ENCODE data around the gene SETD6. TPM values are rescaled to one million over a fixed set of nuclear protein-coding genes. Genes with fewer than 3 reads are reported as not detected.

Gene SETD6
- 10 to 100 TPM; 37.2 to 42.3 TPM for total RNA-seq
- 26.0 TPM for polyA plus RNA-seq (2013, experiment 1 of 2)
- 21.5 TPM for polyA plus RNA-seq (2013, experiment 2 of 2)
- long read RNA-seq, experiment 1, partial matches to known transcripts, result 0 of 13 reads
- long read RNA-seq, experiment 1, other reads (novel, unspliced or antisense), result 7 of 13 reads
- long read RNA-seq, experiment 2, transcript SETD6-201 (8 exons, 1,553 nt), result major isoform, 5 of 14 reads
- long read RNA-seq, experiment 2, transcript SETD6-202 (9 exons, 2,042 nt), result major isoform, 5 of 14 reads
- long read RNA-seq, experiment 2, partial matches to known transcripts, result 0 of 14 reads
- long read RNA-seq, experiment 2, other reads (novel, unspliced or antisense), result 2 of 14 reads
- long read RNA-seq, experiment 3, transcript SETD6-202 (9 exons, 2,042 nt), result major isoform, 44 of 86 reads
- long read RNA-seq, experiment 3, transcript SETD6-201 (8 exons, 1,553 nt), result minor isoform, 11 of 86 reads
- long read RNA-seq, experiment 3, partial matches to known transcripts, result 12 of 86 reads
- long read RNA-seq, experiment 3, other reads (novel, unspliced or antisense), result 17 of 86 reads
- long read RNA-seq, experiment 4, transcript SETD6-202 (9 exons, 2,042 nt), result major isoform, 7 of 13 reads
- long read RNA-seq, experiment 4, partial matches to known transcripts, result 2 of 13 reads
- long read RNA-seq, experiment 4, other reads (novel, unspliced or antisense), result 2 of 13 reads

GRCh38 chr16:58515125-58515870 is at the start of gene SETD6:
SETD6 (plus strand) TSS chr16:58515517; CDS start chr16:58515538, 21 bp downstream.
- Histone ChIP-seq H3K9me3 (ENCODE audit: control insufficient read depth, low read length) (no peaks in the 10 kb centered on the region), H3K9ac (ENCODE audit: extremely low read depth, low read length, poor library complexity, severe bottlenecking) (peak within 1 kb of the TSS; percentile 82), H3K27me3 (ENCODE audit: control insufficient read depth, insufficient read depth, low read length, poor library complexity, severe bottlenecking) (no peaks in the 10 kb centered on the region), H3K4me1 (ENCODE audit: control insufficient read depth, insufficient read depth, low read length) (peaks cover 5% of the 10 kb centered on the region), H3K36me3 (ENCODE audit: control insufficient read depth, insufficient read depth, low read length) (peaks cover 53% of the 10 kb centered on the region), H3K27ac (ENCODE audit: low read depth, low read length) (peak within 1 kb of the TSS; percentile 72), H3K4me3 (ENCODE audit: low read length) (peak within 1 kb of the TSS; percentile 92)
- Mint-ChIP-seq H3K27me3 (ENCODE audit: insufficient read depth) (no peaks in the 10 kb centered on the region), H3K27ac (peak within 1 kb of the TSS; percentile 98), H3K4me3 (peak within 1 kb of the TSS; percentile 89), H3K9me3 (no peaks in the 10 kb centered on the region), H3K36me3 (ENCODE audit: low read depth) (peaks cover 43% of the 10 kb centered on the region), H3K4me1 (peaks cover 16% of the 10 kb centered on the region)
- DNase-seq, result peak; percentile 95
- peak; percentile 49 for TF ChIP-seq CTCF (conservative IDR thresholded peaks at IDR 0.05)
- WGBS, 2 experiments (ENCODE audit: insufficient coverage in 1 of 2, insufficient read length in 1 of 2), result 1% methylated on average over 34 to 80 of the region's 80 CpGs

GRCh38 chr16:58465817-58466216 is 49.5 kb upstream of the SETD6 start:
- no peak for DNase-seq
- Histone ChIP-seq H3K9me3 (ENCODE audit: control insufficient read depth, low read length) (no peaks in the 10 kb centered on the region), H3K36me3 (ENCODE audit: control insufficient read depth, insufficient read depth, low read length) (no peaks in the 10 kb centered on the region), H3K27ac (ENCODE audit: low read depth, low read length) (no peak overlapping the region), H3K4me1 (ENCODE audit: control insufficient read depth, insufficient read depth, low read length) (no peaks in the 10 kb centered on the region), H3K9ac (ENCODE audit: extremely low read depth, low read length, poor library complexity, severe bottlenecking) (peak overlapping the region; percentile 70), H3K27me3 (ENCODE audit: control insufficient read depth, insufficient read depth, low read length, poor library complexity, severe bottlenecking) (peaks cover 16% of the 10 kb centered on the region), H3K4me3 (ENCODE audit: low read length) (peak overlapping the region; percentile 89)
- H3K4me3 Mint-ChIP-seq, result peak overlapping the region; percentile 92
- no peaks in the 10 kb centered on the region for H3K9me3 Mint-ChIP-seq
- peaks cover 19% of the 10 kb centered on the region for H3K27me3 Mint-ChIP-seq (ENCODE audit: insufficient read depth)
- H3K4me1 Mint-ChIP-seq, result peaks cover 29% of the 10 kb centered on the region
- TF ChIP-seq CTCF (conservative IDR thresholded peaks at IDR 0.05), result no peak
- WGBS, 2 experiments (ENCODE audit: insufficient coverage in 1 of 2, insufficient read length in 1 of 2), result 91 to 94% methylated on average over 11 to 13 of the region's 13 CpGs
- H3K36me3 Mint-ChIP-seq (ENCODE audit: low read depth), result peaks cover 9% of the 10 kb centered on the region
- H3K27ac Mint-ChIP-seq, result no peak overlapping the region

- Histone ChIP-seq H3K27ac (ENCODE audit: low read depth, low read length) (no peak overlapping the region), H3K27me3 (ENCODE audit: control insufficient read depth, insufficient read depth, low read length, poor library complexity, severe bottlenecking) (peaks cover 16% of the 10 kb centered on the region), H3K9me3 (ENCODE audit: control insufficient read depth, low read length) (no peaks in the 10 kb centered on the region), H3K9ac (ENCODE audit: extremely low read depth, low read length, poor library complexity, severe bottlenecking) (no peak overlapping the region), H3K4me3 (ENCODE audit: low read length) (peak overlapping the region; percentile 89), H3K36me3 (ENCODE audit: control insufficient read depth, insufficient read depth, low read length) (no peaks in the 10 kb centered on the region), H3K4me1 (ENCODE audit: control insufficient read depth, insufficient read depth, low read length) (no peaks in the 10 kb centered on the region)
- no peaks in the 10 kb centered on the region for H3K9me3 Mint-ChIP-seq
- DNase-seq, result no peak
- WGBS, 2 experiments (ENCODE audit: insufficient coverage in 1 of 2, insufficient read length in 1 of 2), result 90 to 95% methylated on average over 3 of the region's 3 CpGs
- peak overlapping the region; percentile 92 for H3K4me3 Mint-ChIP-seq
- peaks cover 30% of the 10 kb centered on the region for H3K4me1 Mint-ChIP-seq
- peaks cover 9% of the 10 kb centered on the region for H3K36me3 Mint-ChIP-seq (ENCODE audit: low read depth)
- no peak overlapping the region for H3K27ac Mint-ChIP-seq
- peaks cover 19% of the 10 kb centered on the region for H3K27me3 Mint-ChIP-seq (ENCODE audit: insufficient read depth)
- no peak for TF ChIP-seq CTCF (conservative IDR thresholded peaks at IDR 0.05)
Measured at GRCh38 chr16:58466396-58466795, 48.9 kb upstream of the SETD6 start.
